ENCODE measurements around the gene MBD3.
A peak's percentile ranks its signal among the peaks of the same experiment; 100 is the strongest.

Gene MBD3

GRCh38 chr19:1592024-1592754 lies 476 bp downstream of the MBD3 start:
- DNase-seq, result peak; percentile 90

- DNase-seq, result no peak
Measured at GRCh38 chr19:1591421-1592023, 1.1 kb downstream of the MBD3 start.

- DNase-seq, result no peak
Measured at GRCh38 chr19:1590641-1591397, 1.8 kb downstream of the MBD3 start.

- DNase-seq, result no peak
Measured at GRCh38 chr19:1587872-1588271, 4.8 kb downstream of the MBD3 start.

GRCh38 chr19:1585243-1585580 lies 7.5 kb downstream of the MBD3 start:
- DNase-seq, result no peak

- no peak for DNase-seq
Measured at GRCh38 chr19:1584500-1585242, 8.0 kb downstream of the MBD3 start.

GRCh38 chr19:1582201-1582600 lies 10.5 kb downstream of the MBD3 start:
- DNase-seq, result no peak

- DNase-seq, result no peak
Measured at GRCh38 chr19:1580957-1581356, 11.7 kb downstream of the MBD3 start.

GRCh38 chr19:1580382-1580781 lies 12.3 kb downstream of the MBD3 start:
- DNase-seq, result no peak

- DNase-seq, result no peak
Measured at GRCh38 chr19:1579222-1579621, 13.4 kb downstream of the MBD3 start.

- no peak for DNase-seq
Measured at GRCh38 chr19:1577929-1578618, 14.6 kb downstream of the MBD3 start.

GRCh38 chr19:1577090-1577928 lies 15.4 kb downstream of the MBD3 start:
- no peak for DNase-seq

- DNase-seq, result no peak
Measured at GRCh38 chr19:1576242-1577089, 16.2 kb downstream of the MBD3 start.

- DNase-seq, result no peak
Measured at GRCh38 chr19:1575323-1576241, 17.1 kb downstream of the MBD3 start.

- no peak for DNase-seq
Measured at GRCh38 chr19:1574354-1575136, 18.1 kb downstream of the MBD3 start.

GRCh38 chr19:1572795-1573194 lies 19.9 kb downstream of the MBD3 start:
- no peak for DNase-seq

GRCh38 chr19:1571358-1571757 lies 21.3 kb downstream of the MBD3 start:
- no peak for DNase-seq

GRCh38 chr19:1570836-1571235 lies 21.8 kb downstream of the MBD3 start:
- DNase-seq, result no peak

- DNase-seq, result no peak
Measured at GRCh38 chr19:1569997-1570396, 22.7 kb downstream of the MBD3 start.

All from right hindlimb (tissue), 1 donor.